Measurements from ENCODE around the gene EFNB3.

- TF ChIP-seq CTCF (IDR thresholded peaks at IDR 0.05) (no peak), TCF7L2 (IDR thresholded peaks at IDR 0.05; ENCODE audit: low read depth, low read length) (no peak)
Measured at GRCh38 chr17:7676533-7676932, 28.5 kb upstream of the EFNB3 start.

Measured in Panc1 (cell line).